H1 (cell line): ENCODE measurements around the gene LRRC4C.

ENCODE experiments used
- ATF3 ChIP-seq: IDR thresholded peaks from 2 replicates; pipeline ENCODE4 v1.6.1; 2011; ENCODE audit warnings: low read depth, mild to moderate bottlenecking, low read length; ENCODE audit not compliant: insufficient read depth
- CBX8 ChIP-seq: fragments of 300-800, 300-1000 bp; sonication (generic); IDR thresholded peaks from 2 replicates; pipeline ENCODE4 v1.7.1; 2016; ENCODE audit warnings: low read depth, low read length, borderline replicate concordance
- CTCF ChIP-seq, 3 experiments: IDR thresholded peaks; 1 replicate in 2 of 3; 2 replicates in 1 of 3; pipeline versions ENCODE4 v1.5.1 to v1.6.1; 2011; ENCODE audit warnings: low read length in 3 of 3, mild to moderate bottlenecking in 3 of 3, inconsistent platforms in 2 of 3, low read depth in 1 of 3, moderate library complexity in 1 of 3; ENCODE audit not compliant: insufficient read depth in 1 of 3; ENCODE audit errors: control extremely low read depth in 1 of 3
- EZH2 ChIP-seq: fragments of 200-600 bp; sonication (generic); IDR thresholded peaks from 2 replicates; pipeline ENCODE4 v1.7.1; 2012; ENCODE audit warnings: low read depth, mild to moderate bottlenecking, moderate library complexity, low read length, inconsistent platforms; ENCODE audit not compliant: severe bottlenecking
- RFX5 ChIP-seq: IDR thresholded peaks from 2 replicates; pipeline ENCODE4 v1.6.1; 2011; ENCODE audit warnings: low read depth, low read length, improper control_type of control experiment, borderline replicate concordance
- RNF2 ChIP-seq: fragments of 200-900, 300-1000 bp; sonication (generic); IDR thresholded peaks from 2 replicates; pipeline ENCODE4 v1.7.1; 2016; ENCODE audit warnings: borderline replicate concordance, low read depth, mild to moderate bottlenecking, antibody characterized with exemption, low read length; ENCODE audit not compliant: poor library complexity, severe bottlenecking; ENCODE audit errors: missing control alignments
- TEAD4 ChIP-seq: IDR thresholded peaks from 2 replicates; pipeline ENCODE4 v1.6.1; 2012; ENCODE audit warnings: low read depth, low read length, inconsistent platforms, mixed read lengths
- ZNF274 ChIP-seq: IDR thresholded peaks from 2 replicates; pipeline ENCODE4 v1.7.0; 2012; ENCODE audit warnings: low read length, borderline replicate concordance; ENCODE audit errors: extremely low read depth

GRCh38 chr11:41190437-41191082 lies 268.9 kb downstream of the LRRC4C start:
- TF ChIP-seq EZH2 (no peak), TEAD4 (no peak), CTCF (IDR thresholded peaks at IDR 0.05; ENCODE audit: control extremely low read depth in 1 of 3, insufficient read depth in 1 of 3, low read depth in 1 of 3, low read length in 3 of 3) (no peak), CBX8 (no peak), ATF3 (no peak), ZNF274 (no peak), RNF2 (no peak), RFX5 (no peak)
